BE2C (cell line): Measurements from ENCODE around the gene ZFPM1.

ENCODE experiments used
- DNase-seq: peaks from one replicate; pipeline ENCODE4 v3.0.0-alpha.2; 2020
- H3K27me3 ChIP-seq: fragments of 250-450 bp; sonication (Bioruptor Pico); 2 replicates; pipeline ENCODE4 v1.5.1; 2020; ENCODE audit warnings: mild to moderate bottlenecking
- H3K36me3 ChIP-seq: fragments of 250-450 bp; sonication (Bioruptor Pico); 2 replicates; pipeline ENCODE4 v1.5.1; 2020; ENCODE audit warnings: mild to moderate bottlenecking
- H3K4me1 ChIP-seq: fragments of 250-450 bp; sonication (Bioruptor Pico); 2 replicates; pipeline ENCODE4 v1.5.1; 2020
- H3K4me3 ChIP-seq: 2 replicates; pipeline ENCODE4 v1.5.1; 2011; ENCODE audit warnings: low read depth, low read length
- H3K9me3 ChIP-seq: fragments of 250-450 bp; sonication (Bioruptor Pico); 2 replicates; pipeline ENCODE4 v1.5.1; 2020
- CTCF ChIP-seq: IDR thresholded peaks from 2 replicates; pipeline ENCODE4 v1.5.1; 2012; ENCODE audit warnings: mild to moderate bottlenecking, low read depth, low read length

The ZFPM1 gene

GRCh38 chr16:88512728-88513696 is 59.9 kb downstream of the ZFPM1 start:
- peak; percentile 78 for DNase-seq
- Histone ChIP-seq H3K36me3 (no peaks in the 10 kb centered on the region), H3K27me3 (no peaks in the 10 kb centered on the region), H3K9me3 (no peaks in the 10 kb centered on the region), H3K4me1 (peaks cover 31% of the 10 kb centered on the region), H3K4me3 (no peak overlapping the region)
- TF ChIP-seq CTCF: no peak

- Histone ChIP-seq H3K36me3 (no peaks in the 10 kb centered on the region), H3K4me1 (peaks cover 29% of the 10 kb centered on the region), H3K4me3 (no peak overlapping the region), H3K27me3 (no peaks in the 10 kb centered on the region), H3K9me3 (no peaks in the 10 kb centered on the region)
- TF ChIP-seq CTCF: no peak
- DNase-seq: no peak
Measured at GRCh38 chr16:88514070-88514469, 61.0 kb downstream of the ZFPM1 start.

GRCh38 chr16:88514526-88515232 is 61.6 kb downstream of the ZFPM1 start:
- DNase-seq: no peak
- no peaks in the 10 kb centered on the region for H3K9me3 ChIP-seq
- no peak for TF ChIP-seq CTCF
- no peak overlapping the region for H3K4me3 ChIP-seq
- no peaks in the 10 kb centered on the region for H3K27me3 ChIP-seq
- H3K4me1 ChIP-seq: peaks cover 29% of the 10 kb centered on the region
- H3K36me3 ChIP-seq: no peaks in the 10 kb centered on the region

GRCh38 chr16:88515371-88515770 is 62.3 kb downstream of the ZFPM1 start:
- Histone ChIP-seq H3K4me3 (no peak overlapping the region), H3K4me1 (peaks cover 24% of the 10 kb centered on the region), H3K36me3 (no peaks in the 10 kb centered on the region), H3K27me3 (no peaks in the 10 kb centered on the region), H3K9me3 (no peaks in the 10 kb centered on the region)
- DNase-seq: no peak
- no peak for TF ChIP-seq CTCF

- no peaks in the 10 kb centered on the region for H3K27me3 ChIP-seq
- TF ChIP-seq CTCF: no peak
- no peaks in the 10 kb centered on the region for H3K9me3 ChIP-seq
- H3K4me3 ChIP-seq: no peak overlapping the region
- peaks cover 20% of the 10 kb centered on the region for H3K4me1 ChIP-seq
- DNase-seq: no peak
- no peaks in the 10 kb centered on the region for H3K36me3 ChIP-seq
Measured at GRCh38 chr16:88515925-88516594, 63.0 kb downstream of the ZFPM1 start.
